ENCODE data around the gene ADAMTS17.
A peak's percentile ranks its signal among the peaks of the same experiment; 100 is the strongest.

Gene ADAMTS17

DNA sequence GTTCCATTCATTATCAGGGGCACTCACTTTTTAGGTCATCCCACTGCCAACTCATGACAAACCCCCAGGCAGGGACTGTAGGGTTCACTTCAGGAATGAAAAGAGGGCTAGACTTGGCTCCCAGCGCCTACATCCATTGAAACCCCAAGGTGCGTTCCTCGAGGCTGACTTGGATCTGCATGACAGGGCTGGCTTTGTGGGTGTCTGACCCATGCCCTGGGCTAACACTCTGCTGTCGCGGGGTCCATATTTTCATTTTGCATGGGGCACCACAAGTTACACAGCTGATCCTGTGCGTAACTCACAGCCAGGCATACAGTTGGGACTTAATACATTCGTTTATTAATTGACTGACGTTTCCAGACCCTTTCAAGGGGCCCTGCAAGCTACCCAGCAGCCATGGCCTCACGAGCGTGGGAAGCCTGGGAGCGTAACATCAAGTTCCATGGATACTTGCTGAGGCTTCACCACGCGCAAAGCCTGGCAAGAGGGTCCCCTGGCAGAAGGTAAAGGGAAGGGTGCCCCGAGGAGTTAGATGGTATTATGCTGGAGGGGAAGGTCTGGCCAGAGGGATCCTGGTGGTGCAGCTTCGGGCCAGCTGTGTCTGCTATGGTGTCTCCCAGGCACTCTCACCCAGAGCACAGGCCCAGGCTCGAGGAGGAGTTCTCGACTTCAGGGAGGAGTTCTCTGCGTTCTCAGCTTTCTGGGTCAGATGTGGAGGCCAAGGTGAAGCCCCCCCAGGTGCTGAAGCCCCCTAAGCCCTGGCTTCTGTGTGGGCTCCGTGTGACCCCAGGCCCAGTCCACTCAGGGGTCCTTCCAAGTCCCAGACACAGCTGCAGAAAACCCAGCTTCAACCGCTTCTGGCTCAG is 85.4 kb downstream of the ADAMTS17 start:
- no peak for DNase-seq (ENCODE audit: low read depth, low spot score)
- no peak overlapping the region for H3K4me3 ChIP-seq (ENCODE audit: low read length)

DNA sequence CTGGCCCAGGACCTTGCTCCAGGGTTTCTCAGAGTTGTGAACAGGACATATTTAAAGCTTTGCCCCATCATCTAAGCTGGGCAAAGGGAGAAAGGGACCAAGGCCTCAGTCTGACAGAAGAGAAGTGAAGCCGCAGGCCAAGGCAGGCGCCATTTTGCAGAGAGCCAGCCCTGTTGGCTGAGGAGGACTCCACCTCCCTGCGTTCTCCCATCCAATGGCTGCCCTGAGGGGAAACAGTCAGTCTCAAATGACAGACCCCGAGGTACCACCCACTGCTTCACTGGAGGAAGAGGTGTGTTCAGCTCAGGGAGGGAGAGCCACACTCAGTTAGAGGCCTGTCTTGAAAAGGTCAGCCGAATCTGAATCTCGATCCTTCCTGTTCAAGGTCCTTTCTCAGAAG is 86.1 kb downstream of the ADAMTS17 start:
- no peak overlapping the region for H3K4me3 ChIP-seq (ENCODE audit: low read length)
- DNase-seq (ENCODE audit: low read depth, low spot score), result no peak

GRCh38 chr15:100254691-100255090 is 87.1 kb downstream of the ADAMTS17 start:
- H3K4me3 ChIP-seq (ENCODE audit: low read length), result no peak overlapping the region
- no peak for DNase-seq (ENCODE audit: low read depth, low spot score)

DNA sequence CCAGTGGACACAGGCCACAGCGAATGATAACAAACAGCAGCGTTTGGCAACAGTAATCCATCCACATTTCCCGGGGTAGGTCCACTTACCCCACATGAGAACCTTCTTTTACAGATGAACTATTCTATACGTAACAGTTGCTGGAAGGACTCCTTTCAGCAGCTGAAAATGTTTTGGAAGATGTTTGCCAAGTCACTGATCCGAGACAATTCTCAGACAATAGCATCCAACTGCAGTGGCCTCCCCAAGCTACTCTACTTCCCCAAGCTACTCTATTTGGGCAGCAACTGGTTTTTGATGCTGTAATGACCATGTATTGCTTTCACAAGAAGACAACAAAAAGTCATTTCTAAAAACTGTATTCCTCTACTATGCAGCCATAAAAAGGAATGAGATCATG is 87.5 kb downstream of the ADAMTS17 start:
- no peak overlapping the region for H3K4me3 ChIP-seq (ENCODE audit: low read length)
- DNase-seq (ENCODE audit: low read depth, low spot score), result no peak

- no peak overlapping the region for H3K4me3 ChIP-seq (ENCODE audit: low read length)
- peak; percentile 25 for DNase-seq (ENCODE audit: low read depth, low spot score)
Measured at GRCh38 chr15:100253640-100254039, 88.1 kb downstream of the ADAMTS17 start.

- no peak for DNase-seq (ENCODE audit: low read depth, low spot score)
- no peak overlapping the region for H3K4me3 ChIP-seq (ENCODE audit: low read length)
Measured at GRCh38 chr15:100252779-100253417, 88.9 kb downstream of the ADAMTS17 start.

- no peak for DNase-seq (ENCODE audit: low read depth, low spot score)
- no peak overlapping the region for H3K4me3 ChIP-seq (ENCODE audit: low read length)
Measured at GRCh38 chr15:100252359-100252758, 89.4 kb downstream of the ADAMTS17 start.

GRCh38 chr15:100250176-100250800 is 91.5 kb downstream of the ADAMTS17 start:
- no peak for DNase-seq (ENCODE audit: low read depth, low spot score)
- no peak overlapping the region for H3K4me3 ChIP-seq (ENCODE audit: low read length)

GRCh38 chr15:100249096-100249815 is 92.5 kb downstream of the ADAMTS17 start:
- H3K4me3 ChIP-seq (ENCODE audit: low read length), result no peak overlapping the region
- no peak for DNase-seq (ENCODE audit: low read depth, low spot score)

GRCh38 chr15:100248236-100248635 is 93.5 kb downstream of the ADAMTS17 start:
- no peak for DNase-seq (ENCODE audit: low read depth, low spot score)
- H3K4me3 ChIP-seq (ENCODE audit: low read length), result no peak overlapping the region

GRCh38 chr15:100247228-100248225 is 94.2 kb downstream of the ADAMTS17 start:
- DNase-seq (ENCODE audit: low read depth, low spot score), result no peak
- no peak overlapping the region for H3K4me3 ChIP-seq (ENCODE audit: low read length)

GRCh38 chr15:100245855-100246254 is 95.9 kb downstream of the ADAMTS17 start:
- no peak overlapping the region for H3K4me3 ChIP-seq (ENCODE audit: low read length)
- DNase-seq (ENCODE audit: low read depth, low spot score), result no peak

GRCh38 chr15:100245487-100245820 is 96.3 kb downstream of the ADAMTS17 start:
- DNase-seq (ENCODE audit: low read depth, low spot score), result no peak
- H3K4me3 ChIP-seq (ENCODE audit: low read length), result no peak overlapping the region

- no peak overlapping the region for H3K4me3 ChIP-seq (ENCODE audit: low read length)
- DNase-seq (ENCODE audit: low read depth, low spot score), result no peak
Measured at GRCh38 chr15:100244796-100245486, 96.8 kb downstream of the ADAMTS17 start.

DNA sequence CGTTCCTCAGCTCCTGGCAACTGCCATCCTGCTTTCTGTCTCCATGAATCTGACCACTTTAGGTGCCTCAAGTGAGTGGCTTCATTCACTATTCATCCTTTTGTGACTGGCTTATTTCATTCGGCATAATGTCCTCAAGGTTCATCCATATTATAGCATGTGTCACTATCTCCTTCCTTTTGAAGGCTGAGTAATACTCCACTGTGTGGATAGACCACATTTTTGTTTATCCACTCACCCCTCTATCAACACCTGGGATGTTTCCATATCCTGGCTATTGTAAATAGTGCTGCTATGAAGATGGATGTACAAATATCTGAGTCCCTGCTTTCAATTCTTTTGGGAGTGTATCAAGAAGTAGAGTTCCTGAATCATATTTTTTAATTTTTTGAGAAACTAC is 98.8 kb downstream of the ADAMTS17 start:
- DNase-seq (ENCODE audit: low read depth, low spot score), result no peak
- no peak overlapping the region for H3K4me3 ChIP-seq (ENCODE audit: low read length)

DNA sequence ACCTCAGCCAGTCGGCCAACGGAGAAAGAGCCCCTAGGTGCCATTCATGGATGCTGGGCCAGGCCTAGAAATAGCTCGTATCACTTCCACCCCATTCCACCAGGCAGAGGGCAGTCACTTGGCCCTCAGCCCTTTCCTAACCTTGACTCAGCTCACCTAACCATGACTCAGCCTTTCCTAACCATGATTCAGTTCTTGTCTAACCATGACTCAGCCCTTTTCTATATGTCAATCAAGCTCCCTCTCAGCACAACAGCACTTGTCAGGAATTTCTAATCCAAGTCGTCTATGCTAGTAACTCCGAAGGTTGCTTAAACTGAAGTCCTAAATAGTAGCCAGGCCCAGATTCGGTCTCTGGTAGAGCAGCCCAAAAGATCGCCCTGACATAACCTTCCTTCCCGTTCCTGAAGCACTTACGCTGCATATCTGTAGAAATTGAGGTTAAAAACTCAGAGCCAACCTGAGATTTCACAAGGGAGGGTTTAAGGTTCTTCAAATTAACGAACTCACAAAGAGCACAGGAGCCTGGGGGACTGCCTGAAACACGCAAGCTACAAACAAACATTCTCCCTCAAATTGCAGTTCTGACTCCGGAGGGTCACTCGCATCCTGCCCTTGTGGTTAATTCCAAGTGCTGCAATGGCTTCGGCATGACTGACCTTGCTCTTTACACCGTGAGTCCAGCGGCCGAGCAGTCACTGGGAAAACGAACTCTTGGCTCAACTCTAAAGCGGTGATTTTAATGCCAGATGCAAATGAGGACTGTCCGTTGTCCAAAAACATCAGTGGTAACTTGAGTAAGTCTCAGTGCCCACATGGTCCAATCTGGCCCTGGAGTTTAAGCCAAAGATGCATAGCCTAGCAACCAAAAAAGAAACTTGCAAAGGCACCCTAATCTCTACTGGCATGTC is 99.9 kb downstream of the ADAMTS17 start:
- H3K4me3 ChIP-seq (ENCODE audit: low read length), result no peak overlapping the region
- no peak for DNase-seq (ENCODE audit: low read depth, low spot score)

All from Jurkat, Clone E6-1 (cell line).